NCI-H510A (cell line): ENCODE data around the gene STK10.
"Not testable (repeated sequence)": the region's sequence is repeated elsewhere in the genome, so short reads cannot be mapped to it uniquely, and the experiment has no call there.

Experiments
- DNase-seq: peaks from one replicate; lab custom pipeline; 2025; lab: John Stamatoyannopoulos, UW

STK10 gene

DNA sequence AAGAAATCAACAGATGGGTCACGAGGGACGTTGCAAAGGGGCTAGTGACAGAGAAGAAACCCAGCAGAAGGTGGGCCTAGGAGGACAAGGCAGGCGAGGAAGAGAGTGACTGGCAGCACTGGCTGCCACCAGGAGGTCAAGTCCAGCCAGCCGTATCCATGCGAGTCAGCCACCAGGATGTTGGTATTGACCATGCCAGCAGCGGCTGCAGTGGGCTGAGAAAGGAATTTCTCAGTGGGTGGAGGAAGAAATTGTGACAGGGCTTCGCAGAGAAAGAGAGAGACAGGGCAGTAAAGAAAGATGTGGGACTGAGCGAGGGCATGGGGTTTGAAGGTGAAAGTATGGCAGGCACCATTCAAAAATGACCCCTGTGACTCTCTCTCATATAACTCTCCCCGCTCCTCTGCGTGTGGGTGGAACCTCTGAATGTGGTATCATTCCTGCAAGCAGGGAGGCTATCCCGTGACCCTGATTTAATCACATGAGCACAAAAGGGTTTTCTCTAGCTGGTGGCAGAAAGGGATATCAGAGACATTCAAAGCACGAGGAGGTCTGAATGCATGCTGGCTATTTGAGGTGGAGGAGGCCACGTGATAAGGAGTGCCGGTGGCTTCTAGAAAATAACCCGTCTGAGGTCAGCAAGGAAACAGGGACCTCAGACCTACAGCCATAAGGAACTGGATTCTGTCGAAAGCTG is 136.2 kb downstream of the STK10 start:
- no peak for DNase-seq

DNA sequence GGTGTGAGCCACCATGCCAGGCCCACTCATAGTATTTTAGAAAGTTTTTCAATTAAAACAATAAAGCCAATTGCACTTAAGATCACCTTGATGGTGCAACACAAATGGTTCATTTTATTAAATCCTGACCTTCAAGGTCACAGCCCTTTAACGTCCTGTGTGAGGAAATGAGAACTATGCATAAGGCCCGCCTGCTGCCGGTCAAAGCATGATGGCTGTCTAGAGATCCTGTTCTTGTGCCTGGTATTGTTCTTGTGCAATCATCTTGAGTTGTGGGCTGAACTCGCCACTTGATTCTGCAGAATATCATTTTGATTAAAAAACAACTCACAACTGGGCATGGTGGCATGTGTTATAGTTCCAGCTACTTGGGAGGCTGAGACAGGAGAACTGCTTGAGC is 137.9 kb downstream of the STK10 start:
- no peak for DNase-seq

DNA sequence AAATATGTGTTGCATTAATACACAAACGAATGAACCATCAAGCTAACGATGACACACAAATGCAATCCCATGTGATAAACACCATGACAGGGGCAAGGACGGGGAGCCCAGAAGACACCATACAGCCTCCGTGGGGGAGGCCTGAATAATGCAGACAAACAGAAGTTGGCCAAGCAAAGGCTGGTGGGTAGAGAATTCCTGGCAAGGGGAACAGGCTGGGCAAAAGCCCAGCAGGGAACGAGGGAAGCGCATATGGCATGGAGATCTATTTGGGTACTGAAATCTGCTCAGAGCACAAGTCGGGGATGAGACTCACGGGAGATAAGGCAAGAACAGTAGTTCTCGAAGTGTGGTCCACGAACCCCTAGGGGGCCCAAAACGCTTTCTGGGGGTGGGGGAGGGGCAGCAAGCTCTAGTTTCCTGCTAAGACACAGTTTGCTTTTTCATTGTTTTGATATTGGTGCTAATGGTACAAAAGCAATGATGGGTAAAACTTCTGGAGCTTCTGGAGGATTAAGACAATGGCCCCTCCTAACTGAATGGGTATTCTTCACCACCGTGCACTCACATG is 138.7 kb downstream of the STK10 start:
- DNase-seq: no peak

DNA sequence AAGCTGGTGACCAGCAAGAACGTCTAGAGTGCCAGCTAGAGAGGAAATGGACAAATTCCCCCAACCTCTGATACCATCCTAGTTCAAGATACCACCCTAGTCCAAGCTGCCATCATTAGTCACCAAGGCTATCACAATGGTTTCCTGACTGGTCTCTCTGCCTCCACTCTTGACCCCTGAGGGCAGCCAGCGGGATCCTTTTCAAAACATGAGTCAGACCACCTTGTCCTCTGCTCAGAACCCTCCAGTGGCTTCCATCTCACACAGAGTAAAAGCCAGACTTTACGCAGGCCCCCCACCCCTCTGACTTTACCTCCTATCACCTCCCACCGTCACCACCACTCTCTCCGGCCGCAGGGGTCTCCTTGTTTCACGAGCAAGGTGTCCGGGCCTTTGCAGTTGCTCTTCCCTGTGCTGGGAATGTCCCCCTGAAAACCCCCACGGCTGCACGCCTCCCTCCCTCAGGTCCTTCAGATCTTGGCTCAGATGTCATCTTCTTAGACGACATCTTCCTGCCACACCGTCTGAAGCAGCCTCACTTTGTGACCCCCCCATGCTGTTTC is 139.4 kb downstream of the STK10 start:
- DNase-seq: no peak

DNA sequence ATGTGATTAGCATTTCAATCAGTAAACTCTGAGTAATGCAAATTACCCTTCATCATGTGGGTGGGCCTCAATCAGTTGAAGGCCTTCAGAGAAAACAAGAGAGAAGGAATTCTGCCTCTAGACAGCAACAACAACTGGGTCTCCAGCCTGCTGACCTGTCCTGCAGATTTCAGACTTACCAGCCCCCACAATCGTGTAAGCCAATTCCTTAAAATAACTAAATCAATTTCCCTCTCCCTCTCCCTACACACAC is 139.9 kb downstream of the STK10 start:
- no peak for DNase-seq

DNA sequence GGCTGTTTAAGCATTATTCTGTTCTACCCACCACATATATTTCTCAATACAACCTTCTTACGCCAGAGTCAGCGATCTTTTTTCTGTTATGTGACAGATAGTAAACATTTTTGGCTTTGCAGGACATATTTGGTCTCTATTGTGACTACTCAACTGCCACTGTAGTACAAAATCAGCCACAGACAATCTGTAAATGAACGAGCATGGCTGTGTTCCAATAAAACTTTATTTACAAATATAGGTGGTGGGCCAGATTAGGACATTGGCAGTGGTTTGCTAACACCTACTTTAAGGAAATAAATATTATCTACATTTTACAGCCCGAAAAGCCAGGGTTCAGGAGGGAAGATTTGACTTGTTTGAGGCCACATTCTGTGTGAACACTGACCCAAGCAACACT is 141.4 kb downstream of the STK10 start:
- DNase-seq: no peak

DNA sequence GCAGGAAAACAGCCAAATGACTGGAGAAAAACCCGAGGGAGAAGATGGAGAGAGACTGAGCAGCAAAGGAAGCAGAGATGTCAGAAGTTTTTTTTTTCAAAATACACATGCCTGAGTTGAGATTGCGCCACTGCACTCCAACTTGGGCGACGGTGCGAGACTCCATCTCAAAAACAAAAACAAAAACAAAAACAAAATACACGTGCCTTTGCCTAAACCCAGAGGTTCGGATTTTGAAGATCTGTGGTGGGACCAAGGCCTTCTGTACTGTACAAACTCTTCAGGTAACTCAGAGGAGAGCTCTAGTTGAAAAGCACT is 142.8 kb downstream of the STK10 start:
- DNase-seq: no peak

DNA sequence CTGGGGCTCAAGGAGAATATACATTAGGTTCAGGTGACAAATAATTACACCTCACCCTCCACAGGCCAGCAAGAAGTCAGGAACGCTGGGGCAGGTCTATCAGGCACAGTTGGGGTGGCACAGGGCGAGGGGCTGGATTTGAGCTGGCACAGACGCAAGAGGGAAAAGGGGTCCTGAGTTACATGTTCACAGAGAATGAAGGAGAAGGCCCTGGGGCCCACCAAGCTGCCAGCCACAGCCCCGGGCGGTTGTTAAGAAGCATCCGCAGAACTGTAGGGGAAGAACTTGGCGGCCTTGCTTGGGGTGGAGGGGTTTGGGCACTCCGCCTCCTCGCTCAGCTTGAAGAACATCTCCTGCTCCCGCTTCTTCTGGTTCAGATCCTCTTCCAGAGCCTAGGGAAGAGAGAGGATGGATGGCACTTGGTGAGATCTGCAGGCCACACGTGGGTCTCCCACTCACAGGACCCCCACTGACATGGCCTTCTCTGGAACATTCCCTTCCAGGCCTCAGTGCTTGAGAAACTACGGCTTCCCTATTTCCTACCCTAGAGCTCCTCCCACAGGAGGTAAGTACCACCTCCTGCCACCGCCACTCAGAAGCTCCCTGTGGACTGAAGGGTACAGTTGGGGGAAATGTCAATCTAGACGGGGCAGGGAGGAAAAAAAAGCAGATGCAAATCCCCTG is 143.3 kb downstream of the STK10 start:
- no peak for DNase-seq

DNA sequence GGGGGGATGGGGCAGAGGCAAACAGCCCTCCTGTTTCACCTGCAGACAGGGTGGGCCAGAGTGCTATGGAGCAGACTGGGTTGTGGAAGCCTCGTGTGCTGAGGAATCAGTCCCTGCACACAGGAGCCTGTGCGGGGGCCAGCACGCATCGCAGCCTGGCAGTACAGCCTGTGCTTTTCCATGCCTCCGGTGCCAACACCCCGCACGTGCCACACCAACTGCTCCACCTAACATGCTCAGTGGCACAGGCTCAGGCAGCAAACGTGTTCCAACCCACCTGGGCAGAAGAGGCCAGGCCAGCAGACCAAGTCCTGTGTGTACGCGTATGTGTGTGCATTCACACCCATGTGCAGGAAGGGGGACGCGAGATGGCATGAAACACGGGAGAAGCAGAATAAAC is 144.2 kb downstream of the STK10 start:
- DNase-seq: no peak

DNA sequence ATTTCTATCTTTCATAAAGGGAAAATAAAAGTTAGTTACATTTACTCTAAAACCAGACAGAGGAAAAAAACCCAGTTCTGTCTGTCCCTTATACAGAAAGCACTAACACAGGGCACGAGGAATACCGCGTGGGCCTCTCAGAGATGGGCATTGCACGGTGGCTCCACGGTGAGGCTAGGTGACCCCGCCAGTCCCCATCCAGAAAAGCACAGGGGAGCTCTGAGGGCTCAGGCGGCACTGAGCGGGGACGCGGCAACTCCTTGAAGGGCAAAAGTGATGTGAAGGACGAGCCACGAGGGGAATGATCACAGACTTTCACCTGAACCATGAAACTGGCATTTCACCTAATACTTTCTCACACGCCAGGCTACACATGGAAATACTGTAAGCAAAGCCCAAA is 145.8 kb downstream of the STK10 start:
- DNase-seq: no peak

DNA sequence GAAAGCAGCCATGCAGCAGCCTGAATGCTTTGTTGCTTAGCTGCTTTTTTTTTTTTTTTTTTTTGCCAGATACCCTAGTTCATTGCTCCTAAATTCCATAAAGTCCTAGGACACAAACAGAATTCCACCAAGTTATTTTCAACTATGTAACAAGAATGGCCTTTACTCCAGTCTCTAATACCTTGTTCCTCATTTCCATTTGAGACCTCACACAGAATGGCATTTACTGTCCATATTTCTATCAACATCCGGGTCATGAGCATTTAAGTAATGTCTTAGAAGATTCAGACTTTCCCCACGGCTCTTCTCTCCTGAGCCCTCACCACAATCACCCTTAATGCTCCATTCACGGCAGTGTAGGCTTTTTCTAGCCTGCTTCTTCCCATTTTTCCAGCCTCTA is 149.9 kb downstream of the STK10 start:
- DNase-seq: no peak

DNA sequence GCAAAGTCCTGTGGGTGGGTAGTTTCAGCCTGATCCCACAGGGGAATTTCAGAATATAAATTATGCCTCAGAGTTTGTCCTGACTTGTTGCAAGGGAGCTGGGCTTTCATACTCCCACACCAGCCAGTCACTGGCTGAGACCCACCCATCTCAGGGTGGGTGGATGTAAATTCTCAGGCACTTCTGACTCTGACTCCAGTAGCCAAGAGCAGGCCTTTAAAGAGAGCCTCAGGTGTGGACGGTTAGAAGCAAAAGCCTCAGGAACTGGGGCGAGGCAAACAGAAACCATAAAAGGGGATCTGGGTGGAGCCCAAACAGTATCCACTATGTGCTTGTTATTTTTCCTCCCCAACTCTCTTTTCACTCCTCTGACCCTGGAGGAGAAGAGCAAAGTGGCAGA is 153.0 kb downstream of the STK10 start:
- no peak for DNase-seq

DNA sequence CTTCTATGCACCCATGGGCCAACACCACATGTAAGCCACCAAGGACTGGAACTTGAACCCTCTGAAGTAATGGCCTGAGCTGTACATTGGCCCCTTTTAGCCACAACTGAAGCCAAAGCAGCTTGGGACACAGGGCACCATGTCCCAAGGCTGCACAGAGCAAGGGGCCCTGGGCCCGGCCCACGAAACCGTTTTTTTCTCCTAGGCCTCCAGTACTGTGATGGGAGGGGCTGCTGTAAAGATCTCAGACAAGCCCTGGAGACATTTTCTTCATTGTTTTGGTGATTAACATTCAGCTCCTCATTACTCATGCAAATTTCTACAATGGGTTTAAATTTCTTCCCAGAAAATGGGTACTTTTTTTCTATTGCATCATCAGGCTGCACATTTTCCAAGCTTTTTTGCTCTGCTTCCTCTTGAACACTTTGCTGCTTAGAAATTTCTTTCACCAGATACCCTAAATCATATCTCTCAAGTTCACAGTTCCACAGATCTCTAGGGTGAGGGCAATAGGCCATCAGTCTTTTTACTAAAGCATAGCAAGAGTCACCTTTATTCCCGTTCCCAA is 156.0 kb downstream of the STK10 start:
- no peak for DNase-seq

DNA sequence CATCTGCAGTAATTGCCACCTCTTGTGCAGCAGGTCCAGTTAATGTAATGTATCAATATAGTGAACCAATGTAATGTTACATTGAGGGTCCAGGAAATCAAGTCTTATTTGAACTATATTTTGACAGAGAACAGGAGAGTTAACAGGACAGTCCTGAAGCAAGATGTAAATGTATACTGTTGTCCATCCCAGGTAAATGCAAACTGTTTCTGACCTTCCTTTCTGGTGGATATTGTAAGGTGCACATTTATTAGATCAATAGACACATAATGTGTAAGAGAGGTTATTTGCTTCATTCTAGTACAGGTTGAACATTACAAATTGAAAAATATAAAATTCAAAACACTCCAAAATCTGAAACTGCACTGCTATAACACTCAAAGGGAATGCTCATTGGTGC is 158.1 kb downstream of the STK10 start:
- no peak for DNase-seq

DNA sequence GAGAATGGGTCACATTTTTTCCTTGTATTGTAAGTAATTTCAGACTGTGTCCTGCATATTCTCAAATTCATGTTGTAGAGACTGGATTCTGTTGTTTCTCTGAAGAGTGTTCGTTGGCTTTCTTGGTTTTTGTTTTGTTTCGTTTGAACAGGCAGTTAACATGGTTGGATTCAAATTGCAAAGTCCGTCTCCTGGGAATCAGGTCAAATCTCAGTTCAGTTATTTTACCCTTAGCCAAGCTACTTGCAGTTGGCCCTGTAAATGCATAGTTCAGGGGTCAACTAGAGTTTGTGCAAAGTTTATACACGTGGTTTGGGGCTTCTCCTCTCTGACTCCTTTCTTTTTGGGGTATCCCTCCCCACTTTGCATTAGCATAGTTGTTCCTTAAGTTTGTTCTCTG is 159.9 kb downstream of the STK10 start:
- no peak for DNase-seq

DNA sequence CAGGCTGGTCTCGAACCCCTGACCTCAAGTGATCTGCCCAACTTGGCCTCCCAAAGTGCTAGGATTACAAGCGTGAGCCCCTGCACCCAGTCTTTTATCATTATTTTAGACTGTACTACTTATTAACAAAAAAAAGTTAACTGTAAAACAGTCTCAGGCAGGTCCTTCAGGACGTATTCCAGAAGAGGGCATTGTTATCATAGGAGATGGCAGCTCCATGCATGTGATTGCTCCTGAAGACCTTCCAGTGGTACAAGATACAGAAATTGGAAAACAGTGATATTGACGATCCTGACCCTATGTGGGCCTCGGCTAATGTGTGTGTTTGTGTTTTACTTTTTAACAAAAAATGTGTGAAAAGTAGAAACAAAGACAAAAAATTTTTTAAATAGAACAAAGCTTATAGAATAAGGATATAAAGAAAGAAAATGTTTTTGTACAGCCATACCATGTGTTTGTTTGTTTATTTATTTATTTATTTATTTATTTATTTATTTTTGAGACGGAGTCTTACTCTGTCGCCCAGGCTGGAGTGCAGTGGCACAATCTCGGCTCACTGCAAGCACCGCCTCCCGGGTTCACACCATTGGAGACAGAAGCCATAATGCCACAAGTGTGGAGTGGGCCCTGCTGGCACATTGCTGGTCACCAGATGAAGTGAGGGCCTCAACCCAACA is 167.8 kb downstream of the STK10 start:
- not testable (repeated sequence) for DNase-seq

DNA sequence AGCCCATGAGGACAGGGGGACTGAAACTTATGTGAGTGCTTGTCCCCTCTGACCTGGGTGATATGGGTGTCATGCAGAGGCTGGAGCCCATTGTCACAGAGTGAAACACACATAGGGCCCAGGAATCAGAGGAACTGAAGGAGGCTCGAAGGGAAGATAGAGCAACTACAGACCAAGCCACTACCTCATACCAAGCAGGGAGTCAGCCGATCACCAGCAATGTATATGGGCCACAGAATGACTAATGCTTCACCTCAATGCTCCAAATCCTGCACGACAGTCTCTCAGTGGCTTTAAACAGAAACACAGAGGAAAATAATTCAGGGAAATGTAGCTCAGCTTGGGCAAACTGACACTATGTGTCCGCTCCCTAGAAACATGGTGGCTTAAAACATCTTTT is 172.7 kb downstream of the STK10 start:
- DNase-seq: no peak

DNA sequence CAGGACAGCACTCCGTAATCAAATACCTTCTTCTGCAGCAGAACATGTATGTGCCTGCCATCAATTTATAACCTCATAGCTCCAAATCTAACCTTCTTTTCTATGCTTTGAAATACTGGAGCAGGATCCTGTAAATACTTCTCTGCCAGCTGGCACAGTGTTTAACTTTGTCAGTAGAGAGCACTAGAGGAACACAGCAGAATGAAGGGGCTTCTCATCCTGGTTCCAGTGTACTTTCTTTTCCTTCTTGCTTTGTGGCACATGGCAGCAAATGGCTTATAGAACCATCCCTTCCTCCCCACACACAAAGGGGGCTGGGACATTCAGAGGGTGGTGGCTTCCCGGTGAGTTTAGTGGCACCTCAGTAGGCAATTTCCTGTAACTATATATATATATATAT is 177.7 kb downstream of the STK10 start:
- DNase-seq: no peak

DNA sequence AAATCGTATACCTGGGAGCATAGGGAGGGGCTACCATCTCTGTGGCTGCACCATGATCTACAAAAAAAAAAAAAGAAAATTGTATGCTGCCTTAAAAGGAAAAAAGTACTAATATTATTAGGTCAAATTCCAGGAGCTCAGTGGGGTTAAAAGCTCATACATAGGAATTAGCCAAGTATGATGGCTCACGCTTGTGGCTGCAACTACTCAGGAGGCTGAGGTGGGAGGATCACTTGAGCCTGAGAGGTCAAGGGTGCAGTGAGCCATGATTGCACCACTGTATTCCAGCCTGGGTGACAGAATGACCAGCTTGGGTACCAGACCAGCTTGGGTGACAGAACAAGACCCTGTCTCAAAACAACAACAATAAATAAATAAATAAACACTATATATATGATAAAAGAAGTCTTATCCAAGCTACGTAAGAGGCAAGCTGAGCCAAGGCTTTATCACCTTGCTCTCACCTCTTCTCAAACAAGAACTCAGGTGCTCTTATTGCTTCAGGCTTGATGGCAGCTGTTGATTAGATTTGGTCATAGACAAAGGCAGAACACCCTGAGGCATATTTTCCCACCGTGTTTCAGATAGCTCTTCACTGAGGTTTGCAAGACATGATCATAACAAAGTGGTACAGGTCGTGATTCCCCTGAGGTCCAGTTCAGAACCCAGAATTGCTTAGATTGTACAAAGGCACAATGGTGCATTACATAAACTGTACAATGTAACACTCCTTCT is 178.3 kb downstream of the STK10 start:
- DNase-seq: no peak

DNA sequence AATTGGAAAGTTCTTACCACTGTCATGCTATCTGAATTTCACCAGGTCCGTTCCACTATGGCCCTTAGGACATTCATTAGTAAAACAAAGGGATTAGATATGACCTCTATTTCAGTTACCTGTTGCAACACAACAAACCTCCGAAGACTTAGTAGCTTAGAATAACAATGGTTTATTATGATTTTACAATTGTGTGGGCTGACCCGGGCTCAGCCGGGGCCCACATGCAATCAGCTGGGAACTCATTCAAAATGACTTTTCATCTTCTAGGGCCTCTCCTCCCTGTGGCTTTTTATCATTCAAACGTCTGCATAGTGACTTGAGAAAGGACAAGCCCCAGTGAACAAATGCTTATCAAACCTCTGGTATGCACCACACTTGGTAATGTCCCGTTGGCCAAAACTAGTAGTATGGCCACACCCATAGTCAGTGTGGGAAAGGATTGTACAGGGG is 179.3 kb downstream of the STK10 start:
- DNase-seq: no peak

DNA sequence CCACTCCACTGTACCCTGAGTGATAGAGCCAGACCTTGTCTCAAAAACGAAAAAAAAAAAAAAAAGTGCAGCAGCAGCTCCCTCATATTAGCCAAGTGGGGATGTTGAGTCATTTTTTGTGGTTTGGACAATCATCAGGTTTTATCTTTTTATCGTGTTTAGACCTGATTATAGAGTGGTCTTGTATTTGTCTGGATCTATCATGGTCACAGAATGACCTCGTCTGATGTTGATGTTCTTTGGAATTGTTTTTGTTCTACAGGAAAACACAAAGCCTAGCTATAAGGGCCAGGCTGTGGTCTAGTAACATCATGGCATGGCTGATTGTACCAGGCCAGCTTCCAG is 179.9 kb downstream of the STK10 start:
- DNase-seq: no peak
